Thyroid gland (tissue), 4 donors: ENCODE data around the gene EIF4B. TPM values are rescaled to one million over a fixed set of nuclear protein-coding genes. Genes with fewer than 3 reads are reported as not detected.
"Not testable (repeated sequence)": the region's sequence is repeated elsewhere in the genome, so short reads cannot be mapped to it uniquely, and the experiment has no call there.

ENCODE experiments used
- DNase-seq, 2 donors: peaks; one replicate each; pipeline ENCODE4 v3.0.0-alpha.2; 2019
- H3K27ac ChIP-seq, 3 donors: fragments of 200-600 bp; sonication (generic); 1 replicate in 2 of 3; 2 replicates in 1 of 3; pipeline ENCODE4 v1.5.1; 2016 to 2019; ENCODE audit warnings: mild to moderate bottlenecking in 1 of 3, moderate library complexity in 1 of 3
- H3K27me3 ChIP-seq: fragments of 200-600 bp; sonication (generic); one replicate; pipeline ENCODE4 v1.5.1; 2019
- H3K36me3 ChIP-seq, 2 donors: fragments of 200-600 bp; sonication (generic); one replicate each; pipeline ENCODE4 v1.5.1; 2016 to 2019
- H3K4me1 ChIP-seq, 2 donors: fragments of 200-600 bp; sonication (generic); one replicate each; pipeline ENCODE4 v1.5.1; 2017 to 2019
- H3K4me3 ChIP-seq, 3 donors: fragments of 200-600 bp; sonication (generic); replicated peaks in 1 of 3; 1 replicate in 2 of 3; 2 replicates in 1 of 3; pipeline ENCODE4 v1.5.1; 2016; ENCODE audit warnings: mild to moderate bottlenecking in 1 of 3
- H3K9me3 ChIP-seq: fragments of 200-600 bp; sonication (generic); one replicate; pipeline ENCODE4 v1.5.1; 2017
- CTCF ChIP-seq, 6 experiments: fragments of 200-600 bp in 3 of 6; fragments of 450-650 bp in 3 of 6; sonication (generic) in 3 of 6; IDR thresholded peaks; one replicate each; pipeline ENCODE4 v1.5.1; 2016 to 2019; ENCODE audit warnings: antibody characterized with exemption in 6 of 6, mild to moderate bottlenecking in 2 of 6, inconsistent platforms in 1 of 6, moderate library complexity in 1 of 6
- POLR2A ChIP-seq, 2 donors: fragments of 450-650 bp; IDR thresholded peaks; one replicate each; pipeline ENCODE4 v1.6.1; 2017; ENCODE audit warnings: antibody characterized with exemption in 2 of 2, mild to moderate bottlenecking in 2 of 2, moderate library complexity in 1 of 2
- WGBS, 2 donors: methylation state at CpG; one replicate each; pipeline ENCODE4 v1.1.5; 2017; 5-methylcytosine and 5-hydroxymethylcytosine counted together
- intact Hi-C: fragments of 100-400 bp; cut with DNase I; formaldehyde crosslinking; loops from one replicate; pipeline ENCODE4 v1.15.1; 2023
- total RNA-seq, 4 donors: library from RNA; depleted of rRNA; stranded (reverse); fragments of >200 nt; gene quantifications; one replicate each; pipeline ENCODE4 v1.2.3, GENCODE V29; 2016

The EIF4B gene
- total RNA-seq, 4 donors from 2014 or later = 428 to 704 (median 567) TPM

DNA sequence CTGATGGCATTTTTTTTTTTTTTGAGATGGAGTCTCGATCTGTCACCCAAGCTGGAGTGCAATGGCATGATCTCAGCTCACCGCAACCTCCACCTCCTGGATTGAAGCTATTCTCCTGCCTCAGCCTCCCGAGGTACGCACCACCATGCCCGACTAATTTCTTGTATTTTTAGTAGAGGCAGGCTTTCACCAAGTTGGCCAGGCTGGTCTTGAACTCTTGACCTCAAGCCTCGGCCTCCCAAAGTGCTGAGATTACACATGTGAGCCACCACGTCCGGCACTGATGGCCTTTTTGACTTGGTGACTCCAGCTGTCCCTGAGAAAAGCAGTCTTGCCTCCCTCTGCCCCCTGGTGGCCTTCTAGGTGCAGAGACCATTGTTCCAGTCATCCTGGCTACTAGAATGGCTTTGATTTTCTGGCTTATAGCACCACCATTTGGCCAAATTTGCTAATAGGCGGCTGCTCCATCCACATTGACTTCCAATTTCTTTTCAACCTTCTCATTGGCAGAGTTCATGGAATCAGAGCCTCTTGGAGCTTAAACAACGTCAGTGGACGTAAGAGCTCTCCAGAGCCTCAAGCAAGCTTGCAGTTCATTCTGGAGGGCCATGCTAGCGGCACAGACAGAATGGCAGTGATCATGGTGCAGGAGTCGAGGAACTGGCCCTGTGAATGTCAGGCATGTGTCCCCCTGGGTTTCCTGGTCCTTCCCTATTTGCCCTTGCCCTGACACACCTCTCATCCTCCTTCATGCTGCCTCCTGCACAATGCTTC, 25.4 kb upstream of the EIF4B start:
- Histone ChIP-seq H3K9me3 (no peaks in the 10 kb centered on the region), H3K4me1 (peaks cover 15 to 16% of the 10 kb centered on the region in 2 donors), H3K36me3 (no peaks in the 10 kb centered on the region), H3K27me3 (no peaks in the 10 kb centered on the region), H3K27ac (no peak overlapping the region), H3K4me3 (no peak overlapping the region)
- intact Hi-C loops = loop anchor here (2.0 to 5.0 kb wide), 2 partner anchors 96 to 839 kb away; no protein-coding TSS in a partner anchor
- 27 to 29% methylated on average over 13 of the region's 13 CpGs for WGBS, 2 donors
- TF ChIP-seq CTCF (IDR thresholded peaks at IDR 0.05) (peak; percentile 81 to 100 (median 97)), POLR2A (IDR thresholded peaks at IDR 0.05) (peak in 1 of 2 donors; percentile 63)
- DNase-seq = peak; percentile 96 to 97

DNA sequence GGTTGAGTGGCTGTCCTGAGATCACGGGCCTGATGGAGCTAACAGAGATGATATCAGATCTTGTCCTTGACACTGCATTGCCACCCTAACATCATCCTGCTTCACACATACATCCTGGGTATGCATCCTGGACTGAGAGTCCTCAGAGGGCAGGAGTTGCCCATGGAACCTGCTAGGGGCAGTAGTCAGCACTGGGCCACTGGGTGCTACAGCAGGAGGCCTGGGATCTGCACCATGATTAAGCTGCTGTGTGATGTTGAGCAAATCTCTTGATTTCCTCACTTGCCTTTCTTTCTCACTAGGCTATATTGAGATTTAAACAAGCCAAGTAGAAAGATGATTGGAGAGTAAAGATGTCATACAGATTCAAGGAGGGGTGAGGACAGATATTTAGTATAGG, 22.1 kb upstream of the EIF4B start:
- 87 to 94% methylated on average over 1 of the region's 1 CpG for WGBS, 2 donors
- Histone ChIP-seq H3K36me3 (no peaks in the 10 kb centered on the region), H3K4me1 (peaks cover 0 to 7% of the 10 kb centered on the region in 2 donors), H3K27me3 (no peaks in the 10 kb centered on the region), H3K9me3 (no peaks in the 10 kb centered on the region), H3K27ac (no peak overlapping the region), H3K4me3 (no peak overlapping the region)
- DNase-seq = no peak
- TF ChIP-seq POLR2A (IDR thresholded peaks at IDR 0.05) (no peak), CTCF (IDR thresholded peaks at IDR 0.05) (no peak)
- intact Hi-C loops = loop anchor here (5.0 kb wide), 1 partner anchor 842 kb away; no protein-coding TSS in a partner anchor

DNA sequence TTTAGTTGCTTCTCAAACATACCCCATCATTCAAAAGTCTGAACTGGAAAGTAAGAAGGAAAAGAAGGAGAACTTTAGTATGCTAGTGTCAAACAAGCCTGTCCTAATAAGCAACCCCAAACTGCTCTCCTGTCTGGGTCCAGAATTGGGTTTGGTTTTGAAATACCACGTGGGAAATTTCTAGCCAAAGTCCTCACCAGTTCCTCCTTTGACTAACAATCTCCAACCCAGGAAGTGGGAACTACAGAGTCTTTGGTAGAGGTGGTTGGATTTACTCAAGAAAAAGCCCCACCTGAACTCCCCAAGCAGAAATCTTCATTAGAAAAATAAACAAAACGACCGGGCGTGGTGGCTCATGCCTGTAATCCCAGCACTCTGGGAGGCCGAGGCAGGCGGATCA, 17.4 kb upstream of the EIF4B start:
- H3K9me3 ChIP-seq = no peaks in the 10 kb centered on the region
- WGBS, 2 donors = 81 to 91% methylated on average over 6 of the region's 6 CpGs
- intact Hi-C loops = no loop called here
- no peaks in the 10 kb centered on the region for H3K27me3 ChIP-seq
- TF ChIP-seq CTCF (IDR thresholded peaks at IDR 0.05) (no peak), POLR2A (IDR thresholded peaks at IDR 0.05) (no peak)
- no peaks in the 10 kb centered on the region for H3K36me3 ChIP-seq
- no peak overlapping the region for H3K27ac ChIP-seq
- DNase-seq = no peak
- peaks cover 12 to 20% of the 10 kb centered on the region in 2 donors for H3K4me1 ChIP-seq
- H3K4me3 ChIP-seq = no peak overlapping the region

DNA sequence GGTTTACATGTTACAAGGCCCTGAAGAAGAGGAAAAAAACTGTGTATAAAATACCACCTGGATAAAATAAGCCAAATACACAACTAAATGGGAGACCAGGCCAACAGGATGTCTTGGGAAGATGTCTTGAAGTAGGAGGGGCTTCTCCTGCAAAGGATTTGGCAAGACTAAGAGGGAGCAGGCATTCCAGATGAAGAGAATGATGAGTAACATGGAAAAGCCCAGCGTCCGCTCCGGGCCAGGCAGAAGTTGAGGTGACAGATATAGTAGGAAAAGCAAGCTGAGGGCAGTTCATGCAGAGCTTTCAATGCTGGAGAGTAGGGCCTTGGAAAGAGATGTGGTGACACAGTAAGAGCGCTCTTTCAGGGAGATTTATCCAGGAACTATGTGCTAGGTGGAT, 16.1 kb upstream of the EIF4B start:
- TF ChIP-seq CTCF (IDR thresholded peaks at IDR 0.05) (no peak), POLR2A (IDR thresholded peaks at IDR 0.05) (no peak)
- intact Hi-C loops = no loop called here

DNA sequence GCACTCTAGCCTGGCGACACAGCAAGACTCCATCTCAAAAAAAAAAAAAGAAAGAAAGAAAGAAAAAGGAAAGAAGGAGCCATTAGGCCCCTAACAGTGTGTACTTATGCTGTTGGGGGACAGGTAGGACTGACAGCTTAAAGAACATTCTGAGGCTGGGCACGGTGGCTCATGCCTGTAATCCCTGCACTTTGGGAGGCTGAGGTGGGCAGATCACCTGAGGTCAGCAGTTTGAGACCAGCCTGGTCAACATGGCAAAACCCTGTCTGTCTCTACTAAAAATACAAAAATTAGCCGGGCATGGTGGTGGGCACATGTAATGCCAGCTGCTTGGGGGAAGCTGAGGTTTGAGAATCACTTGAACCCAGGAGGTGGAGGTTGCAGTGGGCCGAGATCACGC, 14.0 kb upstream of the EIF4B start:
- H3K4me1 ChIP-seq = peaks cover 12 to 15% of the 10 kb centered on the region in 2 donors
- H3K27me3 ChIP-seq, H3K4me3 ChIP-seq, DNase-seq, intact Hi-C loops, H3K9me3 ChIP-seq, H3K36me3 ChIP-seq: not testable (repeated sequence)
- 92 to 96% methylated on average over 5 of the region's 5 CpGs for WGBS, 2 donors
- peak overlapping the region in 1 of 3 donors; percentile 63 for H3K27ac ChIP-seq

More for the DNA sequence above, 16.1 kb upstream of the EIF4B start:
- Histone ChIP-seq H3K9me3 (no peaks in the 10 kb centered on the region), H3K36me3 (no peaks in the 10 kb centered on the region), H3K4me1 (peaks cover 12 to 21% of the 10 kb centered on the region in 2 donors), H3K4me3 (no peak overlapping the region), H3K27ac (no peak overlapping the region), H3K27me3 (no peaks in the 10 kb centered on the region)
- WGBS, 2 donors = 83 to 90% methylated on average over 4 of the region's 4 CpGs
- no peak for DNase-seq
